Ovary (tissue), 9 donors: ENCODE data around the gene PPP1R1C. TPM values are rescaled to one million over a fixed set of nuclear protein-coding genes. Genes with fewer than 3 reads are reported as not detected.
"Not testable (repeated sequence)": the region's sequence is repeated elsewhere in the genome, so short reads cannot be mapped to it uniquely, and the experiment has no call there.

Source experiments
- DNase-seq, 5 donors: peaks; one replicate each; pipeline ENCODE4 v3.0.0-alpha.2; 2019 to 2020
- H3K27ac ChIP-seq, 2 donors: fragments of 200-600 bp; one replicate each; pipeline versions ENCODE4 v1.5.1 to v1.8.0; 2019 to 2022
- H3K27me3 ChIP-seq: fragments of 200-600 bp; one replicate; pipeline ENCODE4 v1.8.0; 2022
- H3K36me3 ChIP-seq: fragments of 200-600 bp; sonication (generic); one replicate; pipeline ENCODE4 v1.5.1; 2019
- H3K4me1 ChIP-seq: one replicate; pipeline ENCODE4 v1.8.1; 2013; ENCODE audit warnings: mild to moderate bottlenecking, moderate library complexity; ENCODE audit not compliant: insufficient read depth
- H3K4me3 ChIP-seq: fragments of 200-600 bp; sonication (generic); one replicate; pipeline ENCODE4 v1.5.1; 2017
- H3K9me3 ChIP-seq, 2 donors: fragments of 200-600 bp in 1 of 2; sonication (generic) in 1 of 2; one replicate each; pipeline versions ENCODE4 v1.5.1 to v1.8.1; 2013 to 2019; ENCODE audit warnings: mild to moderate bottlenecking in 1 of 2, moderate library complexity in 1 of 2
- CTCF ChIP-seq, 3 donors: fragments of 450-650 bp in 2 of 3; fragments of 200-600 bp in 1 of 3; IDR thresholded peaks; one replicate each; pipeline versions ENCODE4 v1.5.1 to v1.8.0; 2016 to 2022; ENCODE audit warnings: antibody characterized with exemption in 3 of 3, mild to moderate bottlenecking in 1 of 3
- EP300 ChIP-seq: sonication (generic); formaldehyde crosslinking; IDR thresholded peaks from one replicate; pipeline ENCODE4 v1.6.1; 2017; ENCODE audit warnings: antibody characterized with exemption
- POLR2A ChIP-seq: fragments of 450-650 bp; IDR thresholded peaks from one replicate; pipeline ENCODE4 v1.6.1; 2017; ENCODE audit warnings: antibody characterized with exemption, mild to moderate bottlenecking, moderate library complexity
- WGBS, 3 donors: extraction: QIAGEN DNeasy Blood & Tissue Kit in 1 of 3; methylation state at CpG; one replicate each; pipeline versions ENCODE4 v1.1.5 to v1.1.7; 2013 to 2017; 5-methylcytosine and 5-hydroxymethylcytosine counted together
- intact Hi-C, 4 donors: fragments of 100-400 bp; cut with DNase I; formaldehyde crosslinking; loops; one replicate each; pipeline versions ENCODE4 v1.11.0 to v1.15.1; 2022 to 2023
- polyA plus RNA-seq, 2 donors: library from polyadenylated mRNA; stranded (reverse); fragments of 200-250 nt in 1 of 2; fragments of 350-450 nt in 1 of 2; fragmentation: Illumina TruSeq in 1 of 2; extraction: RNeasy Lipid Tissue Mini Kit (QIAGEN cat#74804) in 1 of 2; gene quantifications; one replicate each; pipeline ENCODE4 v1.2.3, GENCODE V29; 2013 to 2014
- total RNA-seq, 7 donors: library from RNA; depleted of rRNA in 2 of 7; stranded (reverse); fragments of >200 nt in 2 of 7; fragmentation: NEBNext Ultra II Directional in 3 of 7; extraction: Animal tissue kit (Norgen Biotek cat#: 25700) in 3 of 7; gene quantifications; one replicate each; pipeline versions ENCODE4 v1.1.0 to v1.2.4, GENCODE V29; 2016 to 2023
- donor health status: DM: no; HTN: no; CAD: no; lungs with moderate emphysema.
- donor health status: DM: no; HTN: no; CAD: no.
- donor health status: Bipolar disorder and iron deficiency.
- donor health status: DM: yes; HTN: yes; CAD: no.
- donor health status: DM: no; HTN: no; CAD: no.
- donor health status: DM: yes; HTN: yes; CAD: no.

Gene PPP1R1C
- total and polyA plus RNA-seq, 9 donors: 0.10 to 1.1 (median 0.76) TPM; not detected in 5

DNA sequence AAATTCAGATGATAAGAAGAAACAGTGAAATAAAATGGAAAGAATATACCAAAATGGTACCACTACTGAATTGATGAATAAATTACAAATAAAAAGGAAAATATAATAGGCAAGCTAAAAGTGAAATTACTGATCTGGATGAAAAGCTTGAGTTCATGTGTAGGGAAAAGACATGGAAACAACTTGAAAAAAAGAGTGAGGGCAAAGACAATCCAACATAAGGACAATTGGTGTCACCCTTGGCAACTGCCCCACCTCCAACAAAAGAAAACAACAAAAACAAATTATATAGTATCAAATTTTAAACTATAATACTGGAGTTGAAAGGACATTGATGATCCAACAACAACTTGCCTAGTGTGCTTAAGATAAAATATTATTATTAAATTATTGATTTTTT, 37.6 kb downstream of the PPP1R1C start:
- H3K4me1 ChIP-seq: no peaks in the 10 kb centered on the region
- peaks cover 0 to 2% of the 10 kb centered on the region in 2 donors for H3K9me3 ChIP-seq
- intact Hi-C loops: no loop called here
- TF ChIP-seq POLR2A: no peak
- no peak for TF ChIP-seq EP300
- no peak for TF ChIP-seq CTCF (IDR thresholded peaks at IDR 0.05)
- H3K36me3 ChIP-seq: no peaks in the 10 kb centered on the region
- no peak for DNase-seq
- H3K27ac ChIP-seq: no peak overlapping the region
- no peaks in the 10 kb centered on the region for H3K27me3 ChIP-seq
- no peak overlapping the region for H3K4me3 ChIP-seq

- H3K27ac ChIP-seq, H3K4me3 ChIP-seq, H3K27me3 ChIP-seq, H3K36me3 ChIP-seq, DNase-seq, H3K4me1 ChIP-seq, H3K9me3 ChIP-seq, intact Hi-C loops: not testable (repeated sequence)
- 77 to 91% (median 79%) methylated on average over 21 of the region's 21 CpGs for whole genome bisulfite sequencing, 3 donors
These were observed 45.2 kb downstream of the PPP1R1C start for GRCh38 chr2:182030875-182031274.

- WGBS, 3 donors: 64 to 74% (median 68%) methylated on average over 2 of the region's 2 CpGs
- intact Hi-C loops: no loop called here
- Histone ChIP-seq H3K4me3 (no peak overlapping the region), H3K36me3 (no peaks in the 10 kb centered on the region), H3K27ac (no peak overlapping the region), H3K4me1 (no peaks in the 10 kb centered on the region), H3K27me3 (no peaks in the 10 kb centered on the region), H3K9me3 (no peaks in the 10 kb centered on the region)
- no peak for DNase-seq
- TF ChIP-seq EP300 (no peak), POLR2A (no peak), CTCF (IDR thresholded peaks at IDR 0.05) (no peak)
These were observed 46.3 kb downstream of the PPP1R1C start for GRCh38 chr2:182031956-182032355.

DNA sequence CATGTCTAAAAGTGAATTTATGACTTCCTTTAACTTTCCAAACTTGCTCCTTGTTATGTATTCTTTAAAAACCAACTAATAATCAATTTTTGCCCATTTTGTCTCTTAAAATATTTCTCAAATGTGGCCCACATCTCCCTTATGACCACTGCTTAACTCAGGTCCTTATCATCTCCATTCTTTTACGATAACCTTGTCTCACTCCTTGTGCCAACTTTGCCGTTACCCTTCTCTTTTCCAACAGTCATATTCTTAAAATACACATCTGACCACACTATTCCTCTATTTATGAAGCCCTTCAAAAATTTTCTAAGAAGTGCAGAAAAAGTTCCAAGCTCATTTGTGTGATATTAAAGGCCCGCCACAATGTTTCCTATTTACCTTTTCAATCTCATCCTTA, 47.8 kb downstream of the PPP1R1C start:
- no peaks in the 10 kb centered on the region for H3K9me3 ChIP-seq
- 89 to 95% (median 93%) methylated on average over 3 of the region's 3 CpGs for WGBS, 3 donors
- intact Hi-C loops: no loop called here
- no peaks in the 10 kb centered on the region for H3K27me3 ChIP-seq
- no peak overlapping the region for H3K4me3 ChIP-seq
- no peaks in the 10 kb centered on the region for H3K36me3 ChIP-seq
- no peaks in the 10 kb centered on the region for H3K4me1 ChIP-seq
- no peak for DNase-seq
- TF ChIP-seq EP300: no peak
- TF ChIP-seq POLR2A: no peak
- no peak for TF ChIP-seq CTCF (IDR thresholded peaks at IDR 0.05)
- H3K27ac ChIP-seq: no peak overlapping the region

GRCh38 chr2:182038576-182038975, 52.9 kb downstream of the PPP1R1C start:
- Histone ChIP-seq H3K4me1 (no peaks in the 10 kb centered on the region), H3K27ac (no peak overlapping the region), H3K4me3 (no peak overlapping the region), H3K27me3 (no peaks in the 10 kb centered on the region), H3K36me3 (no peaks in the 10 kb centered on the region), H3K9me3 (no peaks in the 10 kb centered on the region)
- intact Hi-C loops: no loop called here
- DNase-seq: no peak
- TF ChIP-seq EP300 (no peak), CTCF (IDR thresholded peaks at IDR 0.05) (no peak), POLR2A (no peak)
- 54 to 71% (median 67%) methylated on average over 1 of the region's 1 CpG for WGBS, 3 donors
